GM11168 (cell line): ENCODE results near the gene ANKRD28.

Source experiments
- in situ Hi-C: fragments of 300-500 bp; cut with MboI; formaldehyde crosslinking; loops from one replicate; pipeline ENCODE4 v1.12.0; 2022; ENCODE audit warnings: low sequenced_read_pairs; ENCODE audit not compliant: unreplicated experiment

The ANKRD28 gene

GRCh38 chr3:15805756-15806266, 8.0 kb upstream of the ANKRD28 start:
- in situ Hi-C loops = loop anchor here (10.0 kb wide), 1 partner anchor 171 kb away; no protein-coding TSS in a partner anchor

- in situ Hi-C loops = loop anchor here (10.0 kb wide), 1 partner anchor 170 kb away; no protein-coding TSS in a partner anchor
Measured at GRCh38 chr3:15804553-15805095, 6.8 kb upstream of the ANKRD28 start.

GRCh38 chr3:15803921-15804320, 6.1 kb upstream of the ANKRD28 start:
- in situ Hi-C loops = loop anchor here (10.0 kb wide), 1 partner anchor 169 kb away; no protein-coding TSS in a partner anchor

- in situ Hi-C loops = loop anchor here (10.0 kb wide), 1 partner anchor 166 kb away; no protein-coding TSS in a partner anchor
Measured at GRCh38 chr3:15801298-15801697, 3.5 kb upstream of the ANKRD28 start.

- in situ Hi-C loops = loop anchor here (10.0 kb wide), 1 partner anchor 166 kb away; no protein-coding TSS in a partner anchor
Measured at GRCh38 chr3:15800780-15801179, 3.0 kb upstream of the ANKRD28 start.

- in situ Hi-C loops = loop anchor here (10.0 kb wide), 1 partner anchor 166 kb away; no protein-coding TSS in a partner anchor
Measured at GRCh38 chr3:15800327-15800726, 2.5 kb upstream of the ANKRD28 start.

- in situ Hi-C loops = no loop called here
Measured at GRCh38 chr3:15798533-15799245, 910 bp upstream of the ANKRD28 start.

GRCh38 chr3:15796771-15797641, 773 bp downstream of the ANKRD28 start:
- in situ Hi-C loops = no loop called here

GRCh38 chr3:15796331-15796730, 1.4 kb downstream of the ANKRD28 start:
- in situ Hi-C loops = no loop called here

- in situ Hi-C loops = no loop called here
Measured at GRCh38 chr3:15795651-15796308, 2.0 kb downstream of the ANKRD28 start.

GRCh38 chr3:15794842-15795650, 2.7 kb downstream of the ANKRD28 start:
- in situ Hi-C loops = no loop called here

- in situ Hi-C loops = no loop called here
Measured at GRCh38 chr3:15794303-15794771, 3.4 kb downstream of the ANKRD28 start.

- in situ Hi-C loops = no loop called here
Measured at GRCh38 chr3:15791525-15791924, 6.3 kb downstream of the ANKRD28 start.

- in situ Hi-C loops = no loop called here
Measured at GRCh38 chr3:15787941-15788340, 9.8 kb downstream of the ANKRD28 start.

- in situ Hi-C loops = no loop called here
Measured at GRCh38 chr3:15787526-15787925, 10.3 kb downstream of the ANKRD28 start.

- in situ Hi-C loops = no loop called here
Measured at GRCh38 chr3:15783361-15783969, 14.3 kb downstream of the ANKRD28 start.

- in situ Hi-C loops = no loop called here
Measured at GRCh38 chr3:15782429-15782828, 15.3 kb downstream of the ANKRD28 start.

- in situ Hi-C loops = no loop called here
Measured at GRCh38 chr3:15781637-15782402, 16.0 kb downstream of the ANKRD28 start.
